ENCODE measurements around the gene AK2.
"Not testable (repeated sequence)": the region's sequence is repeated elsewhere in the genome, so short reads cannot be mapped to it uniquely, and the experiment has no call there.

Gene AK2

GRCh38 chr1:33047839-33048305 is 11.2 kb upstream of the AK2 start:
- H3K4me3 ChIP-seq (replicated peaks; ENCODE audit: insufficient read depth, low read length): no peak overlapping the region

GRCh38 chr1:33047290-33047689 is 10.6 kb upstream of the AK2 start:
- no peaks in the 10 kb centered on the region for H3K27me3 ChIP-seq (ENCODE audit: insufficient read depth, poor library complexity, severe bottlenecking)
- TF ChIP-seq GABPA (IDR thresholded peaks at IDR 0.05; ENCODE audit: low read depth) (no peak), SPI1 (IDR thresholded peaks at IDR 0.05; ENCODE audit: borderline replicate concordance, low read depth) (no peak), REST (IDR thresholded peaks at IDR 0.05; ENCODE audit: insufficient replicate concordance, low read depth) (no peak), CTCF (IDR thresholded peaks at IDR 0.05; ENCODE audit: insufficient read depth, low read length) (no peak), POLR2AphosphoS5 (IDR thresholded peaks at IDR 0.05; ENCODE audit: low read depth) (no peak)
- no peak overlapping the region for H3K27ac ChIP-seq (replicated peaks)
- no peak for DNase-seq (ENCODE audit: low read depth in 1 of 2, low spot score in 1 of 2)
- no peak overlapping the region for H3K4me3 ChIP-seq (replicated peaks; ENCODE audit: insufficient read depth, low read length)

More at GRCh38 chr1:33047839-33048305, 11.2 kb upstream of the AK2 start:
- no peaks in the 10 kb centered on the region for H3K27me3 ChIP-seq (ENCODE audit: insufficient read depth, poor library complexity, severe bottlenecking)
- no peak overlapping the region for H3K27ac ChIP-seq (replicated peaks)
- TF ChIP-seq CTCF (IDR thresholded peaks at IDR 0.05; ENCODE audit: insufficient read depth, low read length) (no peak), GABPA (IDR thresholded peaks at IDR 0.05; ENCODE audit: low read depth) (no peak), POLR2AphosphoS5 (IDR thresholded peaks at IDR 0.05; ENCODE audit: low read depth) (no peak)
- DNase-seq (ENCODE audit: low read depth in 1 of 2, low spot score in 1 of 2): no peak

GRCh38 chr1:33046234-33046633 is 9.6 kb upstream of the AK2 start:
- not testable (repeated sequence) for H3K27me3 ChIP-seq (ENCODE audit: insufficient read depth, poor library complexity, severe bottlenecking); H3K4me3 ChIP-seq (replicated peaks; ENCODE audit: insufficient read depth, low read length); DNase-seq (ENCODE audit: low read depth in 1 of 2, low spot score in 1 of 2)
- H3K27ac ChIP-seq (replicated peaks): peak overlapping the region; percentile 42

GRCh38 chr1:33045814-33046213 is 9.1 kb upstream of the AK2 start:
- peak; percentile 89 to 91 for DNase-seq (ENCODE audit: low read depth in 1 of 2, low spot score in 1 of 2)
- TF ChIP-seq POLR2AphosphoS5 (IDR thresholded peaks at IDR 0.05; ENCODE audit: low read depth) (peak; percentile 83), SPI1 (IDR thresholded peaks at IDR 0.05; ENCODE audit: borderline replicate concordance, low read depth) (peak; percentile 30; the same call in 1 of the 2 replicates), REST (IDR thresholded peaks at IDR 0.05; ENCODE audit: insufficient replicate concordance, low read depth) (no peak), GABPA (IDR thresholded peaks at IDR 0.05; ENCODE audit: low read depth) (peak; percentile 59)
- peak overlapping the region; percentile 45 for H3K27ac ChIP-seq (replicated peaks)
- H3K4me3 ChIP-seq (replicated peaks; ENCODE audit: insufficient read depth, low read length): no peak overlapping the region
- H3K27me3 ChIP-seq (ENCODE audit: insufficient read depth, poor library complexity, severe bottlenecking): no peaks in the 10 kb centered on the region

- H3K4me3 ChIP-seq (replicated peaks; ENCODE audit: insufficient read depth, low read length): no peak overlapping the region
- H3K27me3 ChIP-seq (ENCODE audit: insufficient read depth, poor library complexity, severe bottlenecking): no peaks in the 10 kb centered on the region
- H3K27ac ChIP-seq (replicated peaks): peak overlapping the region; percentile 45
- TF ChIP-seq CTCF (IDR thresholded peaks at IDR 0.05; ENCODE audit: insufficient read depth, low read length) (no peak), POLR2AphosphoS5 (IDR thresholded peaks at IDR 0.05; ENCODE audit: low read depth) (no peak), GABPA (IDR thresholded peaks at IDR 0.05; ENCODE audit: low read depth) (no peak), REST (IDR thresholded peaks at IDR 0.05; ENCODE audit: insufficient replicate concordance, low read depth) (no peak), SPI1 (IDR thresholded peaks at IDR 0.05; ENCODE audit: borderline replicate concordance, low read depth) (no peak)
- peak in 1 of 2 experiments; percentile 45 for DNase-seq (ENCODE audit: low read depth in 1 of 2, low spot score in 1 of 2)
These were observed 8.6 kb upstream of the AK2 start for GRCh38 chr1:33045246-33045645.

All from HL-60 (cell line).